NCI-H128 (cell line): ENCODE results near the gene RHBDD2.
"Not testable (repeated sequence)": the region's sequence is repeated elsewhere in the genome, so short reads cannot be mapped to it uniquely, and the experiment has no call there.

Experiments
- DNase-seq: peaks from one replicate; lab custom pipeline; 2025; ENCODE audit not compliant: unreplicated experiment; lab: John Stamatoyannopoulos, UW

Gene RHBDD2

GRCh38 chr7:75888464-75889222 lies 9.8 kb downstream of the RHBDD2 start:
- DNase-seq = no peak

DNA sequence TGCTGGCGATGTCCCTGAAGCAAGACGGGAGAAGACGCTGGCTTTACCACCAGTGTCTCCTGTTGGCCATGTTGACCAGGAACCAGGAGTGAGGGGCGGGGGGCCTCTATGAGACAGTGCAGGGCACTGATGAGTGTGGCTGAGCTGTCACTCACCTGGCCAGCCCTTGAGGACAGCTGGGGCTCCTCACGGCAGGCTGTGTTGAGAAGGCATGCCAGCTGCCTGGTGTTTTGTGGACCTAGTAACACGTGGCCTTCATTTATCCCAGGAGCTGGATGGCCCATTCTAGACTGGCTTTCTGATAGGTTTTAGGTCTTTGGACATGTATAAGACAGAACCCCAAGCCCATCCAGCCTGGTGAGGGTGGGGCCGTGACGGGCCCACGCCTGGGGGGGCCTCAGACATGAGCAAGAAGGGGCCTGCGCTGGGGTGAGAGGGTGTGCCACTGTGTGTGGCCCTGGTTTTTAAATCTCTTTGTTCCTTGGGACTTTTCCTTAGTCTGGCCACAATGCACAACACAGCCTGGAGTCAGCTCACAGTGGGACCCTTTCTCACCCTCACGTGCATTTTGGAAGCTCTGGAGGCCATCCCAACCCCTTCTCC lies 10.5 kb downstream of the RHBDD2 start:
- DNase-seq = no peak

GRCh38 chr7:75889826-75890225 lies 11.0 kb downstream of the RHBDD2 start:
- no peak for DNase-seq

DNA sequence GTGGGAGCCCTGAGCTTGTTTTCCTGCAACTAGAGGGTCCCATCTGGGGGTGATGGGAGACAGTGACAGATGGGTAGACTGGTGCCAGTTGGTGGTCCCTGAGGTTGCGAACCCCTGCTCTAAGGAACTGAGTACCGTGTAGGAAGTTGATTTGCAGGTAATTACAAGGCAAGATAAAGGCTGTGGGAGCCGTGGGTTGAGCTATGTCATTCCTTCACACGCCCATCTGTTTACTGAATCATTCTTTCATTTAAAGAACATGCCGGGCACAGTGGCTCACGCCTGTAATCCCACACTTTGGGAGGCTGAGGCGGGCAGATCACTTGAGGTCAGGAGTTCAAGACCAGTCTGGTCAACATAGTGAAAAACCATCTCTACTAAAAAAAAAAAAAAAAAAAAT lies 12.4 kb downstream of the RHBDD2 start:
- DNase-seq = not testable (repeated sequence)

DNA sequence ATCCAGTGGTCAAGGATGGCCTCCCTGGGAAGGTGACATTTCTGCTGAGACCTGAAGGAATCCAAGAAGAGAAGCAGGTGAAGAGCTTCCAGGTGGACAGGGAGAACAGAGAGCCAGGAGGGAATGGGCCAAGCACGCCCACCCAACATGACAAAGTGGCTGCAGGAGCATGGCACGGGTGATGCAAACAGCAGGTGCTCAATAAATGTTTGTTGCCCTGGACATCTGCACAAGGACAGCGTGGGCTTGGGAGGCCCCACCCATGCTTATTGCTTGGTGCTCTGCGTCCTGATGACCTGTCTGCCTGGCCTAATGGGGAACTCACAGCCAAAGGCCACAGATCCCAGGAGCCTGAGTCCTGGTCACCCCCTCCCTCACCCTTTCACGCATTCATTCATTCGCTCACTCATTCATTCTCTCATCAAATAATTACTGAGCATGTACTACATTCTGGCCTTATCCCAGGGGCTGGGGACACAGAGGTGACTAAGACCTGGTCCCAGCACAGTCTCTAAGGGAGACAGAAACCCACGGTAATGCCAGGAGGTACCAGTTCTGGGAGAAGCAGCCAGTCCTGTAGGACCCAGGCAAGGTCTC lies 13.1 kb downstream of the RHBDD2 start:
- DNase-seq = no peak

GRCh38 chr7:75892634-75893272 lies 13.9 kb downstream of the RHBDD2 start:
- peak; percentile 72 for DNase-seq

GRCh38 chr7:75896803-75897327 lies 18.0 kb downstream of the RHBDD2 start:
- DNase-seq = no peak

DNA sequence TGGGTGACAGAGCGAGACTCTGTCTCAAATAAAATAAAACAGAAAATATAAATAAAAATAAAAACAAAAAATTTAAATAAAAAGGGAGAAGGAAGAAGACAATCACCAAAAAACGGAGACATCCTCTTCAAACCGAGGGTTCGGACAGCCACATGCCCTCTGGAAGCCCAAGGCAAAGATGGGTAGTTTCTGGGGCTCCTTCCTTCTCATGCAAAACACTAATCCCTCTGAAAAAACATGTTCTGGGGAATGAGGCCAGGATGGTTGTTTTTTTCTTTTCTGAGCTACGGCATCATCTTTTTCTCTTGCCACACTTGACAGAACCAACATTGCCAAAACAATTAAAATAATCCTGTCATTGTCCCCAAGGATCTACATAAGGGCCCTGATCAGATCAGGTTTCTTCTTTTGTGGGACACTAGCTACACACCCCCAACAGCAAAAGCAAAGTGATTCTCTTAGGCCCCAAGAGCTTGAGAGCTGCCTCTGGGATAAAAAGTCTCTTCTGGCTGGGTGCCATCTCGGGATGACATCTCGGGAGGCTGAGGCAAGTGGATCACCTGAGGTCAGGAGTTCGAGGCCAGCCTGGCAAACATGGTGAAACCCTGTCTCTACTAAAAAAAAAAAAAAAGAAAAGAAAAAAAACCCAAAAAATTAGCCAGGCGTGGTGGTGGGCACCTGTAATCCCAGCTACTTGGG lies 21.9 kb downstream of the RHBDD2 start:
- DNase-seq = peak; percentile 2

DNA sequence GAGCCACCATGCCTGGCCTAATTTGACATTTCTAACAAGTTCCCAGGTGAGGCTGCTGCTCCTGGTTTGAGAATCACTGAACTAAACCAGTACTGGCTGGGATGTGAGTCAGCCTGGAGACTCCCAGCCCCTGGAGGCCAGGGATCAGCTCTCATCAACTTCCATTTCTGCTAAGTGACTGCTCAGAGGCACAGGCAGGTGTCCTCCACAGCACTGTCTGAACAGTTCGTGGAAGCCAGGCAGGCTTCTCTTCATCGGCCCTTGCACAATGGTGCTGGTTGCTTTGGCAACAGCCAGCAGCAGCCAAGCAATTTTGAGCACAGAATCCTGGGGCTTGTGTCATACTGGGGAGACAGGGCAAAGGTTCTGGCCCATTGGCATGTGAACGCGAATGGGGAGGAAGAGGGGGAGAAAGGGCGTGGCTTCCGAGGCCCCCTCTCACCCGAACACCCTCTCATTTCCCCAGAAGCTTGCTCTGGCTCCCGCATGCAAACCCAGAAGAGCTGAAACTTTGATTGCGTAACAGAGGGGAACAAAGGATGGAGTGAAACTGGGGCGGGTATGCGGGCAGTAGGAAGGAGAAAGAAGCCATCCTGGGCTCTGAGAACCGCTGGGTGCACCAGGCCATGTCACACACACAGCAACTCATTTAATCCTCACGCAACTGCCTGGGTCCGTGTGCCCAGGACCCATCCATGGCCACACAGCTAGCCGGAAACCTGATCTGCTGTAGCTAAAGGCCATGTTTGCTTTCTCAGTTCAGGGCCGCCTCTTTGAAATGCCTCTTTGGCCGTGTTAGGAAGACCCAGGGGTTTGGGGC lies 27.2 kb downstream of the RHBDD2 start:
- peak; percentile 44 for DNase-seq

GRCh38 chr7:75906991-75907667 lies 28.3 kb downstream of the RHBDD2 start:
- DNase-seq = no peak

DNA sequence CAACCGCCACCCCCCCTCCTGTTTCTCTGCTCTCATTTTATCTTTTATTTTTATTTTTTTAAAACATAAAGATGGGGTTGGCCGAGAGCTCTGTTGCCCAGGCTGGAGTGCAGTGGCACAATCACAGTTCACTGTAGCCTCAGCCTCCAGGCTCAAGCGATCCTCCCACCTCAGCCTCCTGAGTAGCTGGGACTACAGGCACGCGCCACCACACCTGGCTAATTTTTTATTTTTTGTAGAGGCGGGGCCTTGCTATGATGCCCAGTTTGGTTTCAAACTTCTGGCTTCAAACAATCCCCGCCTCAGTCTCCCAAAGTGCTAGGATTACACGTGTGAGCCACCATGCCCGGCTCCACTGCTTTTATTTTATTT lies 28.8 kb downstream of the RHBDD2 start:
- DNase-seq = not testable (repeated sequence)

- no peak for DNase-seq
These were observed 30.8 kb downstream of the RHBDD2 start for GRCh38 chr7:75909521-75910132.

DNA sequence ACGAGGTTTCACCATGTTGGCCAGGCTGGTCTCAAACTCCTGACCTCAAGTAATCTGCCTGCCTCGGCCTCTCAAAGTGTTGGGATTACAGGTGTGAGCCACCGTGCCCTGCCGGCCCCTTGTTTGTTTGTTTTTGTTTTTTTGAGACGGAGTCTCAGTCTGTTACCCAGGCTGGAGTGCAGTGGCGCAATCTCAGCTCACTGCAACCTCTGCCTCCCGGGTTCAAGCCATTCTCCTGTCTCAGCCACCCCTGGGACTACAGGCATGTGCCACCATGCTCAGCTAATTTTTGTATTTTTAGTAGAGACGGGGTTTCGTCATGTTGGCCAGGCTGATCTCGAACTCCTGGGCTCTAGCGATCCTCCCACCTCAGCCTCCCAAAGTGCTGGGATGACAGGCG lies 32.4 kb downstream of the RHBDD2 start:
- not testable (repeated sequence) for DNase-seq

- no peak for DNase-seq
These were observed 34.6 kb downstream of the RHBDD2 start for GRCh38 chr7:75913437-75913836.

DNA sequence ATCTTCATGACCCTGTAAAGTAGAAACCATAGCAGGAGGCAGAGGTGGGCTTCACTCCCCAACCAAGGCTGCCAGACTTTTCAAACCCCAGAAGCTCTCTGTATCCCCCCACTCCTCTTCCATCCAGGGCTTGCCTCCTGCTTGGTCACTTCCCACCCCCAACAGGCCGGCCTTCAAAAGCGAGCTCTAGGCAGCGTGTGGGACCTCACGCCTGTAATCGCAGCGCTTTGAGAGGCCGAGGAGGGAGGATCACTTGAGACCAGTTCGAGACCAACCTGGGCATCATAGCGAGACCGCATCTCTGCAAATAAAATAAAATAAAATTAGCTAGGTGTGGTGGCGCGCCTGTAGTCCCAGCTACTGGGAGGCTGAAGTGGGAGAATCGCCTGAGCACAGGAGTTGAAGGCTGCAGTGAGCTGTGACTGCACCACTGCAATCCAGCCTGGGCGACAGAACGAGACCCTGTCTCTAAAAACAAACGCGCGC lies 35.4 kb downstream of the RHBDD2 start:
- DNase-seq = no peak

DNA sequence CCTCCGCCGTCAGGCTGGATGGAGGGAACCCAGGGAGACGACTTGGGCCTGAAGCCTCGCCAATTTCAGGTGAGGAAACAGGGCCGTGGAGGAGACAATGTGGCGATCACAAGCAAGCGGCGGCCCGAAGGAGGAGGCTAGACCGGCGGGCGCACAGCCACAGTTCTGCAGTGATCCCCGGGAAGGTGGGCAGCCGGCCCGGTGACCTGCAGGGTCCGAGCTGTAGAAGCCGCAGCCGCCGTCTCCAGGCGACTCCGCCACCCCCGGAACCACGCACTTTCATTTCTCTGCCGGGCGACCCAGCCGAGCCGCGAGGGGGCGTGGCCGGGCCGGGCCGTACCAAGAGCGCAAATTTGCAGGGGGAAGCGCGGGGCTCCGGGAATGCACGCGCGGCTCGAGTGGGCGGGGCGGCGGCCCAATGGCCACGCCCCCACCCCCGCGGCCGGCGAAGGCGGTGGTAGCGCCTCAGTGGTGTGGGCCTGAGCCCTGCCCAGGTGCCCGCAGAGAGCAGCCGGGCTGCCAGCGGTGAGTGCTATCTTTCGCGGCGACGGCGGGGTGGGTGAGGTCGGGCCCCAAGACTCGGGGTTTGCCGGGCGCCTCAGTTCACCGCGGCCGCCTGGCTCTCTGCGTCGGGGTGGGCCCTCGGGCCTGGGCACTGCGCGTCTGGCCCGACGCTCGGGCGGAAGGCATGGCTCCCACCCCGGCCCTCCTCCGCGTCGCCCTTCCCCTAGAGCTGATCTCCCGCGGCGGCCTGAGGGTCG lies 36.0 kb downstream of the RHBDD2 start, which contains the start of gene POR:
TSS of gene POR (plus strand) at position 501 of the 761 bp plus-strand sequence. CDS start 38,847 bp downstream, outside the sequence.
- peak; percentile 86 for DNase-seq

DNA sequence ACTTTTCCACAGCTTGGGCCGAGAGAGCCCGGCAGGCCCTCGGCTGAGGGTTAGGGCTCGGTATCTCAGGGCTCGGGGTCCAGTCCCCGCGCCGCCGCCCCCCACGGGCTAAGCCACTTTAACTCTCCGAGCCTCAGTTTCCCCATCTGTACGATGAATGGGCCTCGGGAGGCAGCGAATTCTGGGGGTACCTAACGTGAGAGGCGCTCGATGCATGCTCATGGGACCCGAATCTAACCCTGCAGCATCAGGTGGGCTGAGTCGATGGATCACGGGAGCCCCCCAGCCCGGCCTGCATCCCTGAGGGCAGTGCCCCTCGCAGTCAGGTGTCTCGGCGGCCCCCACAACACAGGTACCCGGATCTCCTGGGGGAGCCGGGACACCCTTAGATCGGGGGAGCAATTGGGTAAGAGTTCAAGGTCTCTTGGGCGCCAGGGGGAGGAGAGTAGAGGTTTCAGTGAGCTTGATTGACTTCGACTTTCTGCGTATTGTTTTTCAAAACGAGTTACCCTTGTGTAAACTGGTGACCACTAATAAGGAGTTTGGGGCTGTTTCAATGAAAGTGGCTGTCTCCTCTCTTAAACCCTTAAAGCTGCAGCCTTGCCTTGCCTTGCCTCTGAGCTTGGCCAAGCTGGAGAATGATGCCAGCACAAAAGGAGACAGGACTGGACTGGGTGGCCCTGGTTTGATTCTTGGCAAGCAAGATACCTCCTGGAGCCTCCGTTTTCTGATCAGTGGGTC lies 36.8 kb downstream of the RHBDD2 start:
- DNase-seq = no peak
